GM12865 (cell line): ENCODE measurements around the gene BRINP1.

Experiments
- DNase-seq: peaks from one replicate; pipeline ENCODE4 v3.0.0; 2010; ENCODE audit warnings: low read depth
- H3K4me3 ChIP-seq: 2 replicates; pipeline ENCODE4 v1.5.1; 2011; ENCODE audit warnings: mild to moderate bottlenecking, low read depth, low read length, control low read depth
- CTCF ChIP-seq: IDR thresholded peaks from 2 replicates; pipeline ENCODE4 v1.5.1; 2011; ENCODE audit warnings: low read length, control low read depth, low read depth, inconsistent platforms; ENCODE audit not compliant: insufficient read depth; ENCODE audit errors: missing control alignments

The BRINP1 gene

GRCh38 chr9:119343059-119343990 is 25.9 kb downstream of the BRINP1 start:
- DNase-seq = no peak
- no peak overlapping the region for H3K4me3 ChIP-seq
- no peak for TF ChIP-seq CTCF

GRCh38 chr9:119339056-119339455 is 30.2 kb downstream of the BRINP1 start:
- TF ChIP-seq CTCF = no peak
- DNase-seq = no peak
- no peak overlapping the region for H3K4me3 ChIP-seq

GRCh38 chr9:119337573-119337972 is 31.7 kb downstream of the BRINP1 start:
- H3K4me3 ChIP-seq = no peak overlapping the region
- DNase-seq = no peak
- TF ChIP-seq CTCF = no peak

GRCh38 chr9:119334745-119335144 is 34.5 kb downstream of the BRINP1 start:
- H3K4me3 ChIP-seq = no peak overlapping the region
- TF ChIP-seq CTCF = no peak
- no peak for DNase-seq

- no peak overlapping the region for H3K4me3 ChIP-seq
- TF ChIP-seq CTCF = no peak
- no peak for DNase-seq
These were observed 35.6 kb downstream of the BRINP1 start for GRCh38 chr9:119333507-119334229.

- no peak for TF ChIP-seq CTCF
- DNase-seq = no peak
These were observed 36.7 kb downstream of the BRINP1 start for GRCh38 chr9:119332522-119332921.

More at GRCh38 chr9:119332522-119332921, 36.7 kb downstream of the BRINP1 start:
- H3K4me3 ChIP-seq = no peak overlapping the region
